HCT116 (cell line): ENCODE data around the gene RAC2. TPM values are rescaled to one million over a fixed set of nuclear protein-coding genes. Genes with fewer than 3 reads are reported as not detected.

Experiments used
- ATAC-seq: fragments of 200-7000 bp; cut with Tn5 transposase; 2 replicates; pipeline ENCODE4 v1.9.1; 2020; ENCODE audit warnings: mild to moderate bottlenecking, moderate library complexity
- BruUV-seq: library from RNA; stranded (reverse); fragments of 400-500 nt; replicated peaks from 2 replicates; lab custom pipeline; 2021; lab: Mats Ljungman, UMichigan
- CTCF ChIA-PET: fragments of 300-600 bp; sonication (Branson Sonifier 250); formaldehyde crosslinking; loops from one replicate; lab custom pipeline; 2021; ENCODE audit warnings: antibody characterized with exemption; lab: Charles Lee
- POLR2A ChIA-PET: fragments of 300-600, 350-600 bp; sonication (Branson Sonifier 250); formaldehyde crosslinking; loops from one replicate; lab custom pipeline; 2021; ENCODE audit warnings: antibody characterized with exemption; lab: Charles Lee
- RAD21 ChIA-PET, 2 experiments: fragments of 300-600 bp; sonication (Branson Sonifier 250); formaldehyde crosslinking; loops; one replicate each; lab custom pipeline; 2023; ENCODE audit warnings: low total read pairs in 2 of 2; ENCODE audit not compliant: uncharacterized antibody in 2 of 2, unreplicated experiment in 2 of 2, low non-redundant PET in 1 of 2; lab: Charles Lee
- DNase-seq: peaks from one replicate; pipeline ENCODE4 v3.0.0-alpha.2; 2010; ENCODE audit warnings: low read depth, low spot score
- H2AFZ ChIP-seq: fragments of 200-600 bp; shearing (Covaris generic), sonication (generic); 2 replicates; pipeline ENCODE4 v1.6.1; 2017; ENCODE audit warnings: low read depth, mixed run types, mixed read lengths, antibody characterized with exemption, low read length; ENCODE audit not compliant: poor library complexity, severe bottlenecking
- H3K27ac ChIP-seq: 2 replicates; pipeline ENCODE4 v1.5.1; 2012; ENCODE audit warnings: low read depth, low read length
- H3K27me3 ChIP-seq: fragments of 200-600 bp; sonication (generic); 2 replicates; pipeline ENCODE4 v1.6.1; 2016; ENCODE audit warnings: mixed run types, low read length, mixed read lengths; ENCODE audit not compliant: insufficient read depth
- H3K36me3 ChIP-seq, 2 experiments: fragments of 200-500 bp in 1 of 2; fragments of 200-600 bp in 1 of 2; sonication (Bioruptor generic) in 1 of 2; sonication (generic) in 1 of 2; 2 replicates each; pipeline versions ENCODE4 v1.5.1 to v1.6.1; 2014 to 2016; ENCODE audit warnings: low read length in 2 of 2, inconsistent platforms in 1 of 2, mixed read lengths in 1 of 2, mixed run types in 1 of 2; ENCODE audit not compliant: insufficient read depth in 2 of 2, control insufficient read depth in 1 of 2
- H3K4me1 ChIP-seq, 2 experiments: fragments of 200-600 bp in 1 of 2; sonication (generic) in 1 of 2; 2 replicates each; pipeline versions ENCODE4 v1.5.1 to v1.6.1; 2012 to 2017; ENCODE audit warnings: low read length in 2 of 2, inconsistent platforms in 1 of 2, mild to moderate bottlenecking in 1 of 2, mixed read lengths in 1 of 2, mixed run types in 1 of 2, moderate library complexity in 1 of 2; ENCODE audit not compliant: insufficient read depth in 2 of 2, control insufficient read depth in 1 of 2
- H3K4me2 ChIP-seq: fragments of 200-600 bp; sonication (generic); 2 replicates; pipeline ENCODE4 v1.6.1; 2017; ENCODE audit warnings: mixed run types, low read length, mixed read lengths
- H3K4me3 ChIP-seq, 2 experiments: fragments of 200-600 bp in 1 of 2; sonication (generic) in 1 of 2; replicated peaks in 1 of 2; 2 replicates each; pipeline ENCODE4 v1.5.1; 2011 to 2016; ENCODE audit warnings: low read length in 2 of 2, control low read depth in 1 of 2, low read depth in 1 of 2, mild to moderate bottlenecking in 1 of 2, mixed read lengths in 1 of 2, mixed run types in 1 of 2
- H3K79me2 ChIP-seq: fragments of 200-600 bp; sonication (generic); 2 replicates; pipeline ENCODE4 v1.6.1; 2017; ENCODE audit warnings: mild to moderate bottlenecking, mixed run types, low read length, moderate library complexity, mixed read lengths; ENCODE audit not compliant: insufficient read depth
- H3K9ac ChIP-seq: fragments of 200-600 bp; sonication (generic); 2 replicates; pipeline ENCODE4 v1.6.1; 2016; ENCODE audit warnings: low read length, mixed read lengths
- H3K9me2 ChIP-seq: fragments of 200-600 bp; sonication (generic), shearing (Covaris generic); 2 replicates; pipeline ENCODE4 v1.6.1; 2017; ENCODE audit warnings: mixed run types, mild to moderate bottlenecking, moderate library complexity; ENCODE audit not compliant: insufficient read depth
- H3K9me3 ChIP-seq, 2 experiments: fragments of 200-500 bp in 1 of 2; fragments of 200-600 bp in 1 of 2; sonication (Bioruptor generic) in 1 of 2; sonication (generic) in 1 of 2; 2 replicates each; pipeline ENCODE4 v1.6.1; 2014 to 2017; ENCODE audit warnings: low read length in 2 of 2, mixed read lengths in 2 of 2, inconsistent platforms in 1 of 2, low read depth in 1 of 2, mild to moderate bottlenecking in 1 of 2, mixed run types in 1 of 2, moderate library complexity in 1 of 2; ENCODE audit not compliant: control insufficient read depth in 1 of 2, insufficient read depth in 1 of 2
- H4K20me1 ChIP-seq: fragments of 200-600 bp; sonication (generic), shearing (Covaris generic); 2 replicates; pipeline ENCODE4 v1.6.1; 2017; ENCODE audit warnings: mixed run types, mild to moderate bottlenecking, moderate library complexity; ENCODE audit not compliant: insufficient read depth
- ATF3 ChIP-seq: IDR thresholded peaks from 2 replicates; pipeline ENCODE4 v1.6.1; 2012
- EZH2 ChIP-seq: fragments of 200-600 bp; sonication (generic); IDR thresholded peaks from 2 replicates; pipeline ENCODE4 v1.6.1; 2017; ENCODE audit warnings: antibody characterized with exemption, mixed run types
- POLR2AphosphoS5 ChIP-seq: IDR thresholded peaks from 2 replicates; pipeline ENCODE4 v1.6.1; 2011; ENCODE audit warnings: mild to moderate bottlenecking, low read depth, low read length, moderate library complexity
- REST ChIP-seq: IDR thresholded peaks from 2 replicates; pipeline ENCODE4 v1.6.1; 2012; ENCODE audit warnings: low read depth
- SP1 ChIP-seq: IDR thresholded peaks from 2 replicates; pipeline ENCODE4 v1.6.1; 2012; ENCODE audit warnings: low read depth
- YY1 ChIP-seq: IDR thresholded peaks from 2 replicates; pipeline ENCODE4 v1.6.1; 2011; ENCODE audit warnings: low read length, low read depth, moderate library complexity, mild to moderate bottlenecking; ENCODE audit not compliant: insufficient replicate concordance; ENCODE audit errors: extremely low read depth
- ZBTB33 ChIP-seq: IDR thresholded peaks from 2 replicates; pipeline ENCODE4 v1.6.1; 2011; ENCODE audit warnings: mild to moderate bottlenecking, low read length, moderate library complexity; ENCODE audit not compliant: insufficient replicate concordance; ENCODE audit errors: extremely low read depth
- ZNF274 ChIP-seq: fragments of 200-500 bp; sonication (Bioruptor generic); IDR thresholded peaks from 2 replicates; pipeline ENCODE4 v1.6.1; 2014; ENCODE audit warnings: mild to moderate bottlenecking, low read depth, low read length, inconsistent platforms
- intact Hi-C: fragments of 100-400 bp; cut with micrococcal nuclease; formaldehyde crosslinking; loops from 2 replicates; pipeline ENCODE4 v1.10.0; 2022
- total RNA-seq: library from RNA; stranded (reverse); gene quantifications from one replicate; pipeline ENCODE4 v1.2.1, GENCODE V29; 2021; ENCODE audit not compliant: unreplicated experiment

RAC2 gene
- total RNA-seq, 1 experiment from 2014 or later, result 62.0 TPM

- no peaks in the 10 kb centered on the region for H3K9me2 ChIP-seq
- TF ChIP-seq POLR2AphosphoS5, result 0 out of 2 replicates have a peak, but pooled peaks have one; percentile 21
- TF ChIP-seq SP1, result no peak
- no peaks in the 10 kb centered on the region for H3K27me3 ChIP-seq
- peak; percentile 41 for ATAC-seq
- H3K4me3 ChIP-seq, result peak overlapping the region; percentile 71 to 97
- no peaks in the 10 kb centered on the region for H4K20me1 ChIP-seq
- H3K27ac ChIP-seq, result 0 out of 2 replicates have a peak overlapping the region, but pooled peaks have one; percentile 19
- ChIA-PET RAD21 (no interaction called here), POLR2A (interaction anchor here (0.9 to 1.4 kb wide), 3 partner anchors 12 to 56 kb away, joined by 3 to 5 read pairs (median 3); no protein-coding TSS in a partner anchor), CTCF (interaction anchor here (1.2 to 4.2 kb wide), 2 partner anchors 17 to 45 kb away, joined by 4 to 30 read pairs; no protein-coding TSS in a partner anchor)
- intact Hi-C loops, result no loop called here
- BruUV-seq, result no TSS peak
- H3K4me2 ChIP-seq, result peak overlapping the region; percentile 99
- H2AFZ ChIP-seq, result no peak overlapping the region
- H3K4me1 ChIP-seq, result peaks cover 11 to 35% of the 10 kb centered on the region in 2 experiments
- peak overlapping the region; percentile 30; the same call in 1 of the 2 replicates for H3K9ac ChIP-seq
- peaks cover 7% of the 10 kb centered on the region; the same call in 1 of the 2 replicates for H3K79me2 ChIP-seq
- no peaks in the 10 kb centered on the region for H3K36me3 ChIP-seq
- no peaks in the 10 kb centered on the region for H3K9me3 ChIP-seq
- DNase-seq, result no peak
Observed at GRCh38 chr22:37242395-37242918, 1.6 kb downstream of the RAC2 start.

- no peak for DNase-seq
- Histone ChIP-seq H3K4me1 (peaks cover 11 to 35% of the 10 kb centered on the region in 2 experiments), H3K27ac (no peak overlapping the region), H3K9ac (peak overlapping the region; percentile 30; the same call in 1 of the 2 replicates), H3K4me3 (no peak overlapping the region), H3K36me3 (no peaks in the 10 kb centered on the region), H3K79me2 (peaks cover 7% of the 10 kb centered on the region; the same call in 1 of the 2 replicates), H3K9me3 (no peaks in the 10 kb centered on the region), H3K9me2 (no peaks in the 10 kb centered on the region), H4K20me1 (no peaks in the 10 kb centered on the region), H3K4me2 (peak overlapping the region; percentile 99; the same call in 1 of the 2 replicates), H3K27me3 (no peaks in the 10 kb centered on the region), H2AFZ (no peak overlapping the region)
- CTCF ChIA-PET, result interaction anchor here (1.2 to 4.2 kb wide), 2 partner anchors 18 to 44 kb away, joined by 4 to 30 read pairs; no protein-coding TSS in a partner anchor
- intact Hi-C loops, result no loop called here
- ATAC-seq, result no peak
- POLR2A ChIA-PET, result interaction anchor here (0.9 to 1.8 kb wide), 3 partner anchors 12 to 13 kb away, joined by 3 to 5 read pairs (median 5); no protein-coding TSS in a partner anchor
- BruUV-seq, result no TSS peak
- RAD21 ChIA-PET, result no interaction called here
- no peak for TF ChIP-seq POLR2AphosphoS5
- TF ChIP-seq ZBTB33, result no peak
- no peak for TF ChIP-seq ATF3
- TF ChIP-seq YY1, result no peak
- no peak for TF ChIP-seq REST
- TF ChIP-seq EZH2, result no peak
- TF ChIP-seq ZNF274, result no peak
Observed at GRCh38 chr22:37241351-37242142, 2.5 kb downstream of the RAC2 start.
